Esophagus (tissue), 2 donors: ENCODE results near the gene IKZF2. TPM values are rescaled to one million over a fixed set of nuclear protein-coding genes. Genes with fewer than 3 reads are reported as not detected.

Experiments
- H3K27ac ChIP-seq, 2 donors: one replicate each; pipeline ENCODE4 v1.5.1; 2013; ENCODE audit warnings: low read depth in 2 of 2, mild to moderate bottlenecking in 2 of 2, inconsistent platforms in 1 of 2, low read length in 1 of 2, moderate library complexity in 1 of 2
- H3K27me3 ChIP-seq, 2 donors: one replicate each; pipeline ENCODE4 v1.6.1; 2013; ENCODE audit warnings: low read length in 2 of 2, control low read depth in 1 of 2, mild to moderate bottlenecking in 1 of 2; ENCODE audit not compliant: insufficient read depth in 2 of 2, control insufficient read depth in 1 of 2
- H3K36me3 ChIP-seq, 2 donors: one replicate each; pipeline ENCODE4 v1.6.1; 2013; ENCODE audit warnings: low read length in 1 of 2; ENCODE audit not compliant: control insufficient read depth in 2 of 2, insufficient read depth in 2 of 2
- H3K4me1 ChIP-seq, 2 donors: one replicate each; pipeline ENCODE4 v1.6.1; 2013; ENCODE audit warnings: low read length in 1 of 2; ENCODE audit not compliant: control insufficient read depth in 2 of 2, insufficient read depth in 2 of 2
- H3K4me3 ChIP-seq, 2 donors: one replicate each; pipeline ENCODE4 v1.5.1; 2013; ENCODE audit warnings: low read length in 2 of 2, mild to moderate bottlenecking in 2 of 2, low read depth in 1 of 2, moderate library complexity in 1 of 2
- H3K9me3 ChIP-seq, 2 donors: one replicate each; pipeline ENCODE4 v1.6.1; 2013; ENCODE audit warnings: mild to moderate bottlenecking in 2 of 2, low read depth in 1 of 2, low read length in 1 of 2, moderate library complexity in 1 of 2; ENCODE audit not compliant: control insufficient read depth in 2 of 2, insufficient read depth in 1 of 2
- WGBS, 2 donors: extraction: QIAGEN DNeasy Blood & Tissue Kit; methylation state at CpG; one replicate each; pipeline ENCODE4 v1.1.7; 2013; 5-methylcytosine and 5-hydroxymethylcytosine counted together
- polyA plus RNA-seq, 2 donors: library from polyadenylated mRNA; stranded (reverse); fragments of 200-250 nt; gene quantifications; one replicate each; pipeline ENCODE4 v1.2.3, GENCODE V29; 2013
- donor health status: healthy with polysubstance abuse.
- donor health status: Bipolar disorder and iron deficiency.

Gene IKZF2
- polyA plus RNA-seq, 2 donors: 11.3 to 11.5 TPM

GRCh38 chr2:213066443-213066743 is 85.0 kb downstream of the IKZF2 start:
- H3K4me1 ChIP-seq: peaks cover 2% of the 10 kb centered on the region in 2 donors
- peak overlapping the region; percentile 54 to 57 for H3K27ac ChIP-seq
- peak overlapping the region in 1 of 2 donors; percentile 9 for H3K4me3 ChIP-seq
- H3K27me3 ChIP-seq: no peaks in the 10 kb centered on the region
- WGBS, 2 donors: 14% methylated on average over 1 of the region's 1 CpG
- no peaks in the 10 kb centered on the region for H3K36me3 ChIP-seq
- no peaks in the 10 kb centered on the region for H3K9me3 ChIP-seq

GRCh38 chr2:213065583-213066442 is 85.6 kb downstream of the IKZF2 start:
- Histone ChIP-seq H3K9me3 (no peaks in the 10 kb centered on the region), H3K27ac (peak overlapping the region; percentile 54 to 57), H3K4me3 (peak overlapping the region in 1 of 2 donors; percentile 9), H3K4me1 (peaks cover 2% of the 10 kb centered on the region in 2 donors), H3K27me3 (no peaks in the 10 kb centered on the region), H3K36me3 (no peaks in the 10 kb centered on the region)
- 24 to 29% methylated on average over 8 of the region's 8 CpGs for WGBS, 2 donors

GRCh38 chr2:213064099-213064498 is 87.3 kb downstream of the IKZF2 start:
- no peaks in the 10 kb centered on the region for H3K9me3 ChIP-seq
- H3K4me3 ChIP-seq: no peak overlapping the region
- H3K27me3 ChIP-seq: no peaks in the 10 kb centered on the region
- no peak overlapping the region for H3K27ac ChIP-seq
- WGBS, 2 donors: 76 to 84% methylated on average over 2 of the region's 2 CpGs
- H3K4me1 ChIP-seq: peaks cover 0 to 2% of the 10 kb centered on the region in 2 donors
- no peaks in the 10 kb centered on the region for H3K36me3 ChIP-seq

- H3K9me3 ChIP-seq: no peaks in the 10 kb centered on the region
- H3K36me3 ChIP-seq: no peaks in the 10 kb centered on the region
- no peak overlapping the region for H3K4me3 ChIP-seq
- no peaks in the 10 kb centered on the region for H3K27me3 ChIP-seq
- H3K27ac ChIP-seq: no peak overlapping the region
- peaks cover 0 to 2% of the 10 kb centered on the region in 2 donors for H3K4me1 ChIP-seq
- WGBS, 2 donors: 63 to 72% methylated on average over 3 of the region's 3 CpGs
These were observed 93.4 kb downstream of the IKZF2 start for GRCh38 chr2:213057977-213058376.

- Histone ChIP-seq H3K27me3 (no peaks in the 10 kb centered on the region), H3K36me3 (peaks cover 0 to 6% of the 10 kb centered on the region in 2 donors), H3K4me1 (no peaks in the 10 kb centered on the region), H3K4me3 (no peak overlapping the region), H3K27ac (no peak overlapping the region), H3K9me3 (no peaks in the 10 kb centered on the region)
- WGBS, 2 donors: 90 to 95% methylated on average over 1 of the region's 1 CpG
These were observed 105.0 kb downstream of the IKZF2 start for GRCh38 chr2:213046431-213046830.

GRCh38 chr2:213043566-213043965 is 107.8 kb downstream of the IKZF2 start:
- H3K4me3 ChIP-seq: no peak overlapping the region
- H3K36me3 ChIP-seq: peaks cover 0 to 6% of the 10 kb centered on the region in 2 donors
- no peaks in the 10 kb centered on the region for H3K27me3 ChIP-seq
- H3K4me1 ChIP-seq: no peaks in the 10 kb centered on the region
- H3K27ac ChIP-seq: no peak overlapping the region
- H3K9me3 ChIP-seq: no peaks in the 10 kb centered on the region
- WGBS, 2 donors: 87 to 97% methylated on average over 3 of the region's 3 CpGs

GRCh38 chr2:213042262-213042661 is 109.2 kb downstream of the IKZF2 start:
- no peaks in the 10 kb centered on the region for H3K4me1 ChIP-seq
- no peak overlapping the region for H3K4me3 ChIP-seq
- WGBS, 2 donors: 44 to 66% methylated on average over 4 of the region's 4 CpGs
- H3K27ac ChIP-seq: no peak overlapping the region
- H3K9me3 ChIP-seq: no peaks in the 10 kb centered on the region
- peaks cover 0 to 6% of the 10 kb centered on the region in 2 donors for H3K36me3 ChIP-seq
- no peaks in the 10 kb centered on the region for H3K27me3 ChIP-seq

- H3K27me3 ChIP-seq: no peaks in the 10 kb centered on the region
- no peak overlapping the region for H3K4me3 ChIP-seq
- H3K4me1 ChIP-seq: no peaks in the 10 kb centered on the region
- WGBS, 2 donors: 0 to 33% methylated on average over 1 of the region's 1 CpG
- peaks cover 0 to 3% of the 10 kb centered on the region in 2 donors for H3K36me3 ChIP-seq
- H3K27ac ChIP-seq: peak overlapping the region in 1 of 2 donors; percentile 22
- no peaks in the 10 kb centered on the region for H3K9me3 ChIP-seq
These were observed 114.6 kb downstream of the IKZF2 start for GRCh38 chr2:213036836-213037235.

GRCh38 chr2:213034585-213034984 is 116.8 kb downstream of the IKZF2 start:
- Histone ChIP-seq H3K36me3 (peaks cover 0 to 3% of the 10 kb centered on the region in 2 donors), H3K27me3 (no peaks in the 10 kb centered on the region), H3K9me3 (no peaks in the 10 kb centered on the region), H3K4me1 (no peaks in the 10 kb centered on the region), H3K4me3 (no peak overlapping the region), H3K27ac (no peak overlapping the region)
- WGBS, 2 donors: 67 to 84% methylated on average over 3 of the region's 3 CpGs

GRCh38 chr2:213032607-213033006 is 118.8 kb downstream of the IKZF2 start:
- no peak overlapping the region for H3K27ac ChIP-seq
- H3K36me3 ChIP-seq: peaks cover 0 to 3% of the 10 kb centered on the region in 2 donors
- H3K4me3 ChIP-seq: no peak overlapping the region
- 84 to 89% methylated on average over 3 of the region's 3 CpGs for WGBS, 2 donors
- H3K9me3 ChIP-seq: no peaks in the 10 kb centered on the region
- H3K27me3 ChIP-seq: no peaks in the 10 kb centered on the region
- H3K4me1 ChIP-seq: no peaks in the 10 kb centered on the region
